Bone marrow (tissue), 2 donors: ENCODE results near the gene CR1L.
"Not testable (repeated sequence)": the region's sequence is repeated elsewhere in the genome, so short reads cannot be mapped to it uniquely, and the experiment has no call there.

ENCODE experiments used
- DNase-seq, 2 donors: peaks; one replicate each; lab custom pipeline; 2025; lab: John Stamatoyannopoulos, UW

The CR1L gene

DNA sequence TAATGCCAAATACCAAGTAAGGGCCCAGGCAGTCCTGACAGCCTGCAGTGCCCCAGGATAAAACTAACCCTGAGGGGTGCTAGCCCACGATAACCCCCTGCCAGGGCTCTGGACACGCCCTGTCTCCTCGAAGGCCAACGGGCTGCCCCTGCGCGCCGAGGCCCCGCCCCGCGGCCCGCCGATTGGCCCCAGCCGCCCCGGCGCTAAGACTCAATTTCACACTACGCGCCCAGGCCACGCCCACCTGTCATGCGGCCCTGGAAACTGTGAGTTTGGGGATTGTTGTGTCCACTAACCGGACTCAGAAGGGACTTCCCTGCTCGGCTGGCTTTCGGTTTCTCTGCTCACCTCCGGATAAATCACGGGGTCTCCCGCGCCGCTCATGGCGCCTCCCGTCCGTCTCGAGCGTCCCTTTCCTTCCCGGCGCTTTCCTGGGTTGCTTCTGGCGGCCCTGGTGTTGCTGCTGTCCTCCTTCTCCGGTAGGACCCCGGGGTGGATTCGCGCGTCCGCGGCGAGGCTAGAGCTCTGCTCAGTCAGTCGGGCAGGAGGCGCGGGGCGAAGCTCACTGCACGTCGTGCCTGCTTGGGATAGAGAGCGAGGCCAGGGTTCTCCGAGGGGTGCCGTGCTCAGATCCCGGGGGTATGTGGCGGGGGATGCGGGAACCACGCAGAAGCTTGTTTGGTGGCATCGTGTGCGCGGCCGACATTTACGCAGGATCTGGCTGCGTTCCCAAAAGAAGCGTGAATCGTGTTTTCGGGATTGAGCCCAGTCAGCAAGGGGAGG lies at the start of gene CR1L:
TSS of gene CR1L (plus strand) at position 282 of the 783 bp plus-strand sequence. CDS start at position 383, 101 bp downstream.
- peak in 1 of 2 donors; percentile 30 for DNase-seq

DNA sequence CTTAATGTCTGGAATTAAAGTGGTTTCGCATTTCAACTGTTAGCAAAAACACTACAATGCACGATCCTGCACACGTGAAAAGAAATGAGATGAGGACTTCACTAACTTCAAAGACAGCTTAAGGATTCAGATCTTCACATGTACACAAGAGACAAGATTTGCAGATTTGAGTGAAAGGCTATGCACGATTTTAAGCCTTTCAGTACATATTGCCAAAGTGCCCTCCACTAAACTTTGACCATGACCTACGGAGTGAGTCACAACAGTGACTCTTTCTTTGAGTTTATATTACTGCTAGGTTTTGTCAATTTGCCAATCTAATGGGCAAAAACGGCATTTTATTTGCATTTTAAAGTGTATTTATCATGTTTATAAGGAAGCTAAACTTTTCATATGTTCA lies 41.2 kb upstream of the CR1L start:
- no peak for DNase-seq

DNA sequence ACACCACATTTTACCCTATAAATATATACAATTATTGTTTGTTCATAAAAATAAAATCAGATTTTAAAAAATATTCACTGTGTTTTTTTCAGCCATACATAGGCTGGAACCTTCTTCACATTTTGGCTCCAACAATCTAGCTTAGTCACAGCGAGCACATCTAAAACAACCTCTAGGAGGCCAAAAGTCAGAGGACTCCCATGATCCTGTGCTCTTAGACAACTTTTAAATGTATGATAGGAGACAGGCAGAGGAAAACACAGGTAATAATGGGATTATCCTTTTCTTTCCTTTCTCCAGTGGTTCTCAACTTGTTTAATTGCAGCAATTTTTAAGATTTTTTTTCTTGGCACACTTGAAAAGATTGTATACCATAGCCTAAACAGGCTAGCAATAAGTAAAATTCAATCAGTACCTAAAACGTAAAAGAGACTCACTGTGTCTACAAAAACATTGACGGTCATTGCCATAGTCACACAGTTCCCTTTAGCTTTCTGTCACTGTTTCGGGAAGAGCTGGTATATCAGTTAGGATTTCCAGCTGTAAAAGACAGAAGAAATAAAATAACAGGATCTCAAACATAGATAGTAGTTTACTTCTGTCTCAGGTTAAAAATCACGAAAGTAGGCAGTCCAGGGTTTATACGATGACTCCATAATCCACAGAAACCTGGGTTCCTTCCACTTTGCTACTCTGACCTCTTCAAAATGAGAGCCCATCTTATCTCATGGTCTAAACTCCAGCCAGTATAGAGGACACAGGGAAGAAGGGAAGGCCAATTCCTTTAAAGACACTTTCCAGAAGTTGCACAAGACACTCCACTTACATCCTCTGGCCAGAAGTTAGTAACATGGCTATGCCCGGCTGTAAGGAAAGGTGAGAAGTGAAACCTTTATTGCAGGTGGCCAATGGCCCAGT lies 39.2 kb upstream of the CR1L start:
- DNase-seq = no peak

- DNase-seq = no peak
Measured at GRCh38 chr1:207606362-207606755, 38.6 kb upstream of the CR1L start.

DNA sequence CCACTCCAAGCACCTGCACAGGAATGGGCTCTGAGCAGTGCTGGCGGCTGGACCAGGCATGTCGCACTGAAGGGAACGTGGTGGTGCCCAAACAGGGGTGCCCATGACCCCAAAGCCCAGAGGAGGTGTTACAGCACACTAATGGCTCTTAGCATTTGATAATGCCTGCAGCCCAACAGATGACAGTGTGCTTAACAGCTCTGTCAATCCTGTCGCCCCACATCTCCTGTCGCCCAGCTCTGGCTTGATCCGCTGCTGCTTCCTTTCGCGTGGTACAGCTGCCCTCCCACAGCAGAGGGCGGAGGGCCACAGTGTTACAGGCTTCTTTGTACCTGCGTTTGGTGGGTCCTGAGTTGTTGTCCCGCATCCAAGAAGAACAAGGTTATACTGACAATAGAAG lies 32.2 kb upstream of the CR1L start:
- no peak for DNase-seq

DNA sequence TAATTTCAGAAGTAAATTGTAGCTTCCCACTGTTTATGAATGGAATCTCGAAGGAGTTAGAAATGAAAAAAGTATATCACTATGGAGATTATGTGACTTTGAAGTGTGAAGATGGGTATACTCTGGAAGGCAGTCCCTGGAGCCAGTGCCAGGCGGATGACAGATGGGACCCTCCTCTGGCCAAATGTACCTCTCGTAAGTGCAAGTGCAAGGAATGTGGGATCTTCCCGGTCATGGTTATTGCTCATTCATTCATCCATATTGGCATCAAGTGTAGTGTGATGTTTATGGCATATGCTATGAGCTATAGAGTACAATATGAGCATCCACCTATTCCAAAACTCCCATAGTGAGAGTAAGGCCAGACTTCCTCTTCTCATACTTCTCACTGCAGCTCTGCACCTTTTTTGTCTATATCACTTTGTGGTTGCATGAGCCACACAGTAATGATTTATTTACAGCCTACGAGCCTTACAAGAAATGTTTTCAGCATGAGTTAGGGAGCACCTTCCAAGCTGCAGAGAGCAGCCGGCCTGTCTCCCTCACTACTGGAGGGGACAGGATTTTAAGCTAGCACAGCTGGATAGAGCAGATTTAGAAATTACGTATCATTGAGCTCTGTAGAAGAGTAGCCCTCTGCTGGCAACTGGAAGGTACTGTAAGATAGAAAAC lies 24.9 kb upstream of the CR1L start:
- DNase-seq = peak in 1 of 2 donors; percentile 46

GRCh38 chr1:207620543-207620893 lies 24.4 kb upstream of the CR1L start:
- no peak for DNase-seq

- DNase-seq = not testable (repeated sequence)
Measured at GRCh38 chr1:207625504-207626071, 19.3 kb upstream of the CR1L start.

DNA sequence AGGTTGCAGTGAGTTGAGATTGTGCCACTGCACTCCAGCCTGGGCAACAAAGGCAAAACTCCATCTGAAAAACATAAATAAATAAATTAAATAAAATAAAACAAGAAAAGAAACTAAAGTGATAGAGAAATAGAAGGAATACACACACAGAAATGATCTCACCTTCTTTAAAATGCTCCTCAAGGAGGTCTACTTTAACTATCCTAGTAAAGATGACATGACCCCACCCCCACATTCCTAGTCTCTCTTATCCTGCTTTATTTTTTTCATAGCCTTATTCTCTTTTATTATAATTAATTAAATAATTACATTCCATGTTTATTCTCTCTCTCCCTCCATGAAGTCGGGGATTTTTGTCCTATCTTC lies 18.0 kb upstream of the CR1L start:
- DNase-seq = no peak

GRCh38 chr1:207627496-207627895 lies 17.4 kb upstream of the CR1L start:
- no peak for DNase-seq

DNA sequence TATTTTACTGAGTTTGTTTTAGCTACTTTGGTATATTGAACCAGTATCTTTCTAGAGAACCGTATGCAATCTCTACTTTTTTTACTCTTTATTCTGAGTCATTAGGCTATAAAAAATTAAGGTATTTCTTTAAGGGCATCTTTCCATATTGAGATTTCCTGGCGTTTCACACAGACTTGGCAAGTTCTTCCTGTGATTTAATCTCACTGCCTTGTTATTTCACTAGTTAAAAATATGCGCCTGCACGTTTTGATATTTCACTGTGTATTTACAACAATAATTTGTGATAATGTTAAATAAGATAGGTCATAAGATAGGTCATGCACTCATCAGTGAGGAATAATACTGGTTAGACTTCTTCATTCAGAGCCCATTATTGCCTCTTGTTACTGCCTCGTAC lies 16.2 kb upstream of the CR1L start:
- DNase-seq = no peak

GRCh38 chr1:207631137-207631536 lies 13.8 kb upstream of the CR1L start:
- no peak for DNase-seq

DNA sequence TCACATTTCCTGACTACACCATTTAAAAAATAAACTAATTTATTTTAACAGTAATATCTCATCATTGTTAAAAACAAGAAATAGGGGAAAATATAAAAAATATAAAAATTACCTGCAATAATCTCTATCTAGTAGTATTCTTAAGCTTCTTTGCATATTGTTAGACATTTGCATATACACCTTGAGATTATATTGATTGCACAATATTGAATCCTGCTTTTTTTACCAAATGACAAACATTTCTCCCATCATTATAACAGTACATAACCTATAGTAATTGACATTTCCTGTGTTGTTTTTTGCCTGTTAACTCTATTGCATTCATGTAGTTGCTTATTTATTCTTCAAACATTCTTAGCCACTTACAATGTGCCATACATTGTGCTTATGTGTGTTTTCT lies 11.7 kb upstream of the CR1L start:
- no peak for DNase-seq

- DNase-seq = not testable (repeated sequence)
Measured at GRCh38 chr1:207633699-207634289, 11.1 kb upstream of the CR1L start.

- DNase-seq = not testable (repeated sequence)
Measured at GRCh38 chr1:207634293-207634692, 10.6 kb upstream of the CR1L start.

GRCh38 chr1:207635569-207636186 lies 9.3 kb upstream of the CR1L start:
- DNase-seq = peak in 1 of 2 donors; percentile 2

- not testable (repeated sequence) for DNase-seq
Measured at GRCh38 chr1:207638487-207639145, 6.3 kb upstream of the CR1L start.

- DNase-seq = not testable (repeated sequence)
Measured at GRCh38 chr1:207639362-207639761, 5.6 kb upstream of the CR1L start.

- DNase-seq = no peak
Measured at GRCh38 chr1:207644166-207644851, 624 bp upstream of the CR1L start.

DNA sequence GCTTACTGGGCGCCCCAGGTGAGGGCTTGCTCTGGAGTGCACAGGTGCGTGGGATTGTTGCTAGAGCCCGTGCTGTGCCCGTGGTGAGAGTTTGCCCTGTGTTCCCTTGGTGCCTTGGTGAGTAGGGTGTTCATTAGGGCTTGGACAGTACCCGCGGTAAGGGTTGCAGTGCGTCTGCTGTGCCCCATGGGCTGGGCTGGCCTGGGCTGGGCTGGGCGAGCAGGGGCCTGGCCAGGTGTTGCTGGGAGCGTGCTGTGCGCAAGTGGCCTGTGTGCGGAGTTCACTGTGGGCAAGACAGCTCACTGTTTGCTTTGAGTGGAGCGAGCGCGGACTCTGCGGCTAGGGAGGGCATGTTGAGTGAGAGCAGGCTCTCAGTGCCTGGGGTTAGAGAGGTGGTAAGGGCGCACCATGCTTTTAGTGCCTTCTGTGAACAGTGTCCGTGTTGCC lies 725 bp downstream of the CR1L start:
- no peak for DNase-seq
